ENCODE data around the gene RNPEPL1. TPM values are rescaled to one million over a fixed set of nuclear protein-coding genes. Genes with fewer than 3 reads are reported as not detected.
A peak's percentile ranks its signal among the peaks of the same experiment; 100 is the strongest.
"Not testable (repeated sequence)": the region's sequence is repeated elsewhere in the genome, so short reads cannot be mapped to it uniquely, and the experiment has no call there.

Gene RNPEPL1
- total and polyA plus RNA-seq, 2 donors from 2014 or later, result 65.4 to 77.4 TPM

DNA sequence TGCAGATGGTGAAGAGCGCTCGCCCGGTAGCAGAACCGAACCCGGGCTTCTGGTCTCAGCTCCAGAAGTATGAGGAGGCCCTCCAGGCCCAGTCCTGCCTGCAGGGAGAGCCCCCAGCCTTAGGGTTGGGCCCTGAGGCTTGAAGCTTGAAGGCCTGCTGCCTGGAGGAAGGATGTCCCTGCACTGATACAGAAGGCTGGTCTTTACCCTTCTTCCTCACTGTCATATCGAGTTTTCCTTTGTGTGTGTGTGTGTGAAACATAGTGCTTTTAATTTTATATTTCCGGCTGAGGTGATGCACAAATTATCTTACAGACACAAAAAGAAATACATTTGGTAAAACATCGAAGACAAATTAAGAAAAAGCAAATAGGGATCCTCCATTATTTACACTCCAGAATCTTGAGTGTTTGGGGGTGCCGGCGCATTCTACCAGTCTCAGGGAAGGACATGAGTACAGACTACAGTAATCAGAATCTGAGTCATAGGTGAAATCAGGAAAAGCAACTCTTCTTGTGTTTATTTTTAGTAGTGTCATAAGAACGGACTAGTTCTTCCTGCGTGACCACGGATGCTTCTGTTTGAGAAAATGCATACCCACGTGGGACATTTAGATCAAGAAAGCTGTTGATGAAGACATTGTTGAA is 6.8 kb upstream of the RNPEPL1 start:
- Histone ChIP-seq H3K4me1 (ENCODE audit: control insufficient read depth in 2 of 3, insufficient read depth in 2 of 3, low read depth in 1 of 3, low read length in 3 of 3) (peaks cover 0 to 32% (median 23%) of the 10 kb centered on the region in 3 donors), H3K27me3 (ENCODE audit: control insufficient read depth, insufficient read depth, low read length) (no peaks in the 10 kb centered on the region), H3K36me3 (ENCODE audit: control insufficient read depth in 2 of 3, insufficient read depth in 3 of 3, low read length in 3 of 3) (no peaks in the 10 kb centered on the region), H3K9me3 (ENCODE audit: control insufficient read depth in 2 of 3, insufficient read depth in 1 of 3, low read length in 3 of 3) (no peaks in the 10 kb centered on the region), H3K9ac (ENCODE audit: low read length in 3 of 3) (peak overlapping the region in 2 of 3 donors; percentile 55 to 62), H3K27ac (ENCODE audit: low read depth in 2 of 2, low read length in 2 of 2) (peak overlapping the region in 1 of 2 donors; percentile 75), H3K4me3 (ENCODE audit: low read length in 3 of 3) (peak overlapping the region; percentile 51 to 61 (median 60))
- intact Hi-C loops (cut with DNase I), result no loop called here
- TF ChIP-seq, protein P1, sequence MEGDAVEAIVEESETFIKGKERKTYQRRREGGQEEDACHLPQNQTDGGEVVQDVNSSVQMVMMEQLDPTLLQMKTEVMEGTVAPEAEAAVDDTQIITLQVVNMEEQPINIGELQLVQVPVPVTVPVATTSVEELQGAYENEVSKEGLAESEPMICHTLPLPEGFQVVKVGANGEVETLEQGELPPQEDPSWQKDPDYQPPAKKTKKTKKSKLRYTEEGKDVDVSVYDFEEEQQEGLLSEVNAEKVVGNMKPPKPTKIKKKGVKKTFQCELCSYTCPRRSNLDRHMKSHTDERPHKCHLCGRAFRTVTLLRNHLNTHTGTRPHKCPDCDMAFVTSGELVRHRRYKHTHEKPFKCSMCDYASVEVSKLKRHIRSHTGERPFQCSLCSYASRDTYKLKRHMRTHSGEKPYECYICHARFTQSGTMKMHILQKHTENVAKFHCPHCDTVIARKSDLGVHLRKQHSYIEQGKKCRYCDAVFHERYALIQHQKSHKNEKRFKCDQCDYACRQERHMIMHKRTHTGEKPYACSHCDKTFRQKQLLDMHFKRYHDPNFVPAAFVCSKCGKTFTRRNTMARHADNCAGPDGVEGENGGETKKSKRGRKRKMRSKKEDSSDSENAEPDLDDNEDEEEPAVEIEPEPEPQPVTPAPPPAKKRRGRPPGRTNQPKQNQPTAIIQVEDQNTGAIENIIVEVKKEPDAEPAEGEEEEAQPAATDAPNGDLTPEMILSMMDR (IDR thresholded peaks at IDR 0.05; ENCODE audit: borderline replicate concordance, extremely low read depth, insufficient read depth), result no peak
- FAIRE-seq (no peak), DNase-seq (peak in 2 of 5 donors; percentile 26 to 32)

DNA sequence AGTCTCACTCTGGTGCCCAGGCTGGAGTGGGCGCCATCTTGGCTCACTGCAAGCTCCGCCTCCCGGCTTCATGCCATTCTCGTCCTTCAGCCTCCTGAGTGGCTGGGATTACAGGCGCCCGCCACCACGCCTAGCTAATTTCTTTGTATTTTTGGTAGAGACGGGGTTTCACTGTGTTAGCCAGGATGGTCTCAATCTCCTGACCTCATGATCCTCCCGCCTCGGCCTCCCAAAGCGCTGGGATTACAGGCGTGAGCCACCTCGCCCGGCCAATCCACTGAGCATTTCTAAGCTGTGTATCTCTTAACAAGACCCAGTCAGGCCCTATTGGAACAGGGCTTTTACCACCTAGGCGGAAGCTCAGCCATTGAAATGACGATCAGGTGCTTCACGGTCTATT is 5.1 kb upstream of the RNPEPL1 start:
- peak in 2 of 5 donors; percentile 34 to 61 for DNase-seq
- H3K9ac ChIP-seq (ENCODE audit: low read length in 3 of 3); intact Hi-C loops (cut with DNase I); H3K27ac ChIP-seq (ENCODE audit: low read depth in 2 of 2, low read length in 2 of 2); H3K27me3 ChIP-seq (ENCODE audit: control insufficient read depth, insufficient read depth, low read length); FAIRE-seq; H3K9me3 ChIP-seq (ENCODE audit: control insufficient read depth in 2 of 3, insufficient read depth in 1 of 3, low read length in 3 of 3); H3K4me3 ChIP-seq (ENCODE audit: low read length in 3 of 3); H3K36me3 ChIP-seq (ENCODE audit: control insufficient read depth in 2 of 3, insufficient read depth in 3 of 3, low read length in 3 of 3): not testable (repeated sequence)
- peaks cover 0 to 40% (median 26%) of the 10 kb centered on the region in 3 donors for H3K4me1 ChIP-seq (ENCODE audit: control insufficient read depth in 2 of 3, insufficient read depth in 2 of 3, low read depth in 1 of 3, low read length in 3 of 3)

DNA sequence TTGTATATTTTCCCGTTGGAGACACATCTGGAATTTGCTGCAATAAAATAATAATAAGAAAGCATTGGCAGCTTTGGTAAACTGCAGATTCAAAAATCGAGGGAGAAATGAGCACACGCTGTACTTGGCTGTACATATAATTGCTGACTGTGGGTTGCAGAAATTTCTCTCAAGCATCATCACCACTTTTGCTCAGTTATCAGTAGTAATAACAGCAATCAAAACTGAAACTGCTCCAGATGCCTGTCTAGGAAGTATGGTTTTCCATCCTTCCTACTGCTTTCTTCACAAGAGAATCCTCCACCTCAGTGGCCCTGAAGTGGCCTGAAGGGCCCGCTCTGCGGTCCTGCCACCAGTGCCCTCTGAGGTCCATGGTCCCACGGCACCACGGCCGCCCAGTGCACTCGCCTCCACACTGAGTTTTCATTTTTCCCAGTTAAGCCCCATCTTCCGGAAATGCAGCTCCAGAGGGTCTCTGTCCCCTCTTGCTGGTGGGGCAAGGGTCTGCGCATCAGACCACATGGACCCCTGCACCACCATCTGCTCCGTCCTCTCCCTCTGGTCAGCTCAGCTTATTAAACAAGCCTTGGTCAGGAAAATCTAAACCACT is 4.2 kb upstream of the RNPEPL1 start:
- H3K27ac ChIP-seq (ENCODE audit: low read depth in 2 of 2, low read length in 2 of 2), result no peak overlapping the region
- no peak overlapping the region for H3K4me3 ChIP-seq (ENCODE audit: low read length in 3 of 3)
- peaks cover 0 to 39% (median 26%) of the 10 kb centered on the region in 3 donors for H3K4me1 ChIP-seq (ENCODE audit: control insufficient read depth in 2 of 3, insufficient read depth in 2 of 3, low read depth in 1 of 3, low read length in 3 of 3)
- FAIRE-seq (no peak), DNase-seq (peak in 1 of 5 donors; percentile 34)
- intact Hi-C loops (cut with DNase I), result no loop called here
- H3K36me3 ChIP-seq (ENCODE audit: control insufficient read depth in 2 of 3, insufficient read depth in 3 of 3, low read length in 3 of 3), result no peaks in the 10 kb centered on the region
- no peaks in the 10 kb centered on the region for H3K27me3 ChIP-seq (ENCODE audit: control insufficient read depth, insufficient read depth, low read length)
- TF ChIP-seq, protein P1 (IDR thresholded peaks at IDR 0.05; ENCODE audit: borderline replicate concordance, extremely low read depth, insufficient read depth), result no peak
- H3K9me3 ChIP-seq (ENCODE audit: control insufficient read depth in 2 of 3, insufficient read depth in 1 of 3, low read length in 3 of 3), result no peaks in the 10 kb centered on the region
- H3K9ac ChIP-seq (ENCODE audit: low read length in 3 of 3), result no peak overlapping the region

DNA sequence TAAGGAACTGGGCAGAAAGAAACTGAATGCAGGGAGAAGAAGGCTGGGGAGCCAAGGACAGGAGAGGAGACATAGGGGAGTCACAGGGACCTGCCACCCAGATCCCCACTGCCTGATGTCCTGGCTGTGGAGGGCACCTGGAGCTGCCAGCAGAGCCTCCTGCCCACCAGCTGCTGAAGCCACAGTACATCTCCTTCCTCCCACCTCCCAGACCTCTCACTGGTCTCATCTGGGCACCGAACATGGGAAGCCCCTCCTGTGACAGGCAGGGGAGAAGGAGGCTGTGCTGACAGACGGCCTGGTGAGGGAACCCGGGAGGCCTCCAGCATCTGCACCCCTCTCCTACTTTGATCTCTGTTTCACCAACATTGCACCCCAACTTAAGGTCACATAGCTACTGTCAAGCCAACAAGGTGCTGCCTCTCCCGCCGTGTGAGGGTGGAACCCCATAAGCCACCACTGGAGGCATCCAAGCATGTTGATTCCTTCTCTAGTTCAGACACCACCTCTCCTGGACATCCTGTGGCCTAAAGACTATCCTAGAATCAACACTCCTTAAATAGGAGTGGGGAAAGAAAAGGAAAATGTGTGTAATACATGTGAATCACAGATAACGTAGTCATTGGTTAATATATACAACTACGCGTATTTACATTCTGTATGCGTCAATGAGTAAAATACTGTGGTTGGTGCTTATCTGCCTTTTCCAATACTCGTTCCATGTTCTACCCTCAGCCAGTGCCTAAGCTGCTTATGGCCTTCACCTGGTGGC is 3.5 kb upstream of the RNPEPL1 start:
- no peak overlapping the region for H3K4me3 ChIP-seq (ENCODE audit: low read length in 3 of 3)
- H3K4me1 ChIP-seq (ENCODE audit: control insufficient read depth in 2 of 3, insufficient read depth in 2 of 3, low read depth in 1 of 3, low read length in 3 of 3), result peaks cover 0 to 39% (median 28%) of the 10 kb centered on the region in 3 donors
- DNase-seq (peak in 1 of 5 donors; percentile 38), FAIRE-seq (no peak)
- no peaks in the 10 kb centered on the region for H3K27me3 ChIP-seq (ENCODE audit: control insufficient read depth, insufficient read depth, low read length)
- intact Hi-C loops (cut with DNase I), result no loop called here
- no peaks in the 10 kb centered on the region for H3K9me3 ChIP-seq (ENCODE audit: control insufficient read depth in 2 of 3, insufficient read depth in 1 of 3, low read length in 3 of 3)
- TF ChIP-seq, protein P1 (IDR thresholded peaks at IDR 0.05; ENCODE audit: borderline replicate concordance, extremely low read depth, insufficient read depth), result no peak
- no peak overlapping the region for H3K9ac ChIP-seq (ENCODE audit: low read length in 3 of 3)
- H3K36me3 ChIP-seq (ENCODE audit: control insufficient read depth in 2 of 3, insufficient read depth in 3 of 3, low read length in 3 of 3), result no peaks in the 10 kb centered on the region
- H3K27ac ChIP-seq (ENCODE audit: low read depth in 2 of 2, low read length in 2 of 2), result peak overlapping the region in 1 of 2 donors; percentile 87

All from kidney (tissue), 14 donors.